PFSK-1 (cell line): Measurements from ENCODE around the gene GALNS.

ENCODE experiments used
- FOXP2 ChIP-seq: optimal IDR thresholded peaks from 2 replicates; pipeline ENCODE3; 2011; ENCODE audit warnings: borderline replicate concordance, control low read depth, inconsistent platforms; ENCODE audit not compliant: insufficient read depth; ENCODE audit errors: extremely low read length, extremely low read depth
- POLR2AphosphoS5 ChIP-seq: IDR thresholded peaks from 2 replicates; pipeline ENCODE4 v1.6.1; 2012; ENCODE audit warnings: low read depth, mild to moderate bottlenecking, control low read depth, low read length, moderate library complexity
- SIN3A ChIP-seq: IDR thresholded peaks from 2 replicates; pipeline ENCODE4 v1.6.1; 2012; ENCODE audit warnings: mild to moderate bottlenecking, low read length, moderate library complexity, borderline replicate concordance; ENCODE audit not compliant: insufficient read depth
- TAF1 ChIP-seq: IDR thresholded peaks from 2 replicates; pipeline ENCODE4 v1.6.1; 2012; ENCODE audit warnings: low read length, control low read depth, borderline replicate concordance; ENCODE audit not compliant: insufficient read depth
- TF ChIP-seq, protein P1 (sequence below), 2 experiments: IDR thresholded peaks; 2 replicates each; pipeline versions ENCODE4 v1.6.1 to v1.8.0; 2011 to 2012; ENCODE audit warnings: low read depth in 2 of 2, low read length in 2 of 2, control low read depth in 1 of 2, inconsistent platforms in 1 of 2, mild to moderate bottlenecking in 1 of 2, moderate library complexity in 1 of 2; ENCODE audit not compliant: insufficient read depth in 1 of 2

The GALNS gene

DNA sequence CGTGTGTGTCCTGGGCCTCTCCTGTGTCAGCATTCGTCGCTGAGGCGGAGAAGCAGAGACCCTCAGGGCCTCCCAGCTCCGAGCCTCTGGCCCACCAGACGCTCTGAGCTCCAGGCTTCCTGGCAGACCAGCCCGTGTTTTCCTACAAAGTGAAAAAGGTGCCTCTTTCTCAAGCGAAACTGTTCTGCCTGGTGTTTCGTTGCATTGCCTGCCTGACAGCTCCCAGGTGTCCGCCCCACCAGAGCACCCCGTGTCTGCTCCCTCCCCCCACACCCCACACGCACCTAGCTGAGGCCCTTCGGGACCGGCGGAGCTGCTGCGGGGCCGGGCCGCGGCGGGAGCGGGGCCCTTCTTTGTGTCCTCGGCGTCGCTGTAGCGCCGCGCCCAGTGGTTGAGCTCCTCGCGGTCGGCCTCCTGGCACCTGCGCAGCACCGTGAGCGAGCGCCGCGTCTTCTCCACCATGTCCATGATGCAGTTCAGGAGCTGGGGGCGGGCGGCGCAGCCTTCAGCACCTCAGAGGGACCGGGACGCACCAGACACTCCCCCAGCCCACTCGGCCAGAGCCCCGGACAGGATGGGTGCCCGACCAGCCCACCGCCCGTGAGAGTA, 24.4 kb upstream of the GALNS start:
- TF ChIP-seq TAF1 = no peak
- TF ChIP-seq, protein P1, sequence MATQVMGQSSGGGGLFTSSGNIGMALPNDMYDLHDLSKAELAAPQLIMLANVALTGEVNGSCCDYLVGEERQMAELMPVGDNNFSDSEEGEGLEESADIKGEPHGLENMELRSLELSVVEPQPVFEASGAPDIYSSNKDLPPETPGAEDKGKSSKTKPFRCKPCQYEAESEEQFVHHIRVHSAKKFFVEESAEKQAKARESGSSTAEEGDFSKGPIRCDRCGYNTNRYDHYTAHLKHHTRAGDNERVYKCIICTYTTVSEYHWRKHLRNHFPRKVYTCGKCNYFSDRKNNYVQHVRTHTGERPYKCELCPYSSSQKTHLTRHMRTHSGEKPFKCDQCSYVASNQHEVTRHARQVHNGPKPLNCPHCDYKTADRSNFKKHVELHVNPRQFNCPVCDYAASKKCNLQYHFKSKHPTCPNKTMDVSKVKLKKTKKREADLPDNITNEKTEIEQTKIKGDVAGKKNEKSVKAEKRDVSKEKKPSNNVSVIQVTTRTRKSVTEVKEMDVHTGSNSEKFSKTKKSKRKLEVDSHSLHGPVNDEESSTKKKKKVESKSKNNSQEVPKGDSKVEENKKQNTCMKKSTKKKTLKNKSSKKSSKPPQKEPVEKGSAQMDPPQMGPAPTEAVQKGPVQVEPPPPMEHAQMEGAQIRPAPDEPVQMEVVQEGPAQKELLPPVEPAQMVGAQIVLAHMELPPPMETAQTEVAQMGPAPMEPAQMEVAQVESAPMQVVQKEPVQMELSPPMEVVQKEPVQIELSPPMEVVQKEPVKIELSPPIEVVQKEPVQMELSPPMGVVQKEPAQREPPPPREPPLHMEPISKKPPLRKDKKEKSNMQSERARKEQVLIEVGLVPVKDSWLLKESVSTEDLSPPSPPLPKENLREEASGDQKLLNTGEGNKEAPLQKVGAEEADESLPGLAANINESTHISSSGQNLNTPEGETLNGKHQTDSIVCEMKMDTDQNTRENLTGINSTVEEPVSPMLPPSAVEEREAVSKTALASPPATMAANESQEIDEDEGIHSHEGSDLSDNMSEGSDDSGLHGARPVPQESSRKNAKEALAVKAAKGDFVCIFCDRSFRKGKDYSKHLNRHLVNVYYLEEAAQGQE (IDR thresholded peaks at IDR 0.05; ENCODE audit: insufficient read depth in 1 of 2, low read depth in 2 of 2, low read length in 2 of 2) = no peak
- no peak for TF ChIP-seq FOXP2
- TF ChIP-seq SIN3A = no peak
- no peak for TF ChIP-seq POLR2AphosphoS5

DNA sequence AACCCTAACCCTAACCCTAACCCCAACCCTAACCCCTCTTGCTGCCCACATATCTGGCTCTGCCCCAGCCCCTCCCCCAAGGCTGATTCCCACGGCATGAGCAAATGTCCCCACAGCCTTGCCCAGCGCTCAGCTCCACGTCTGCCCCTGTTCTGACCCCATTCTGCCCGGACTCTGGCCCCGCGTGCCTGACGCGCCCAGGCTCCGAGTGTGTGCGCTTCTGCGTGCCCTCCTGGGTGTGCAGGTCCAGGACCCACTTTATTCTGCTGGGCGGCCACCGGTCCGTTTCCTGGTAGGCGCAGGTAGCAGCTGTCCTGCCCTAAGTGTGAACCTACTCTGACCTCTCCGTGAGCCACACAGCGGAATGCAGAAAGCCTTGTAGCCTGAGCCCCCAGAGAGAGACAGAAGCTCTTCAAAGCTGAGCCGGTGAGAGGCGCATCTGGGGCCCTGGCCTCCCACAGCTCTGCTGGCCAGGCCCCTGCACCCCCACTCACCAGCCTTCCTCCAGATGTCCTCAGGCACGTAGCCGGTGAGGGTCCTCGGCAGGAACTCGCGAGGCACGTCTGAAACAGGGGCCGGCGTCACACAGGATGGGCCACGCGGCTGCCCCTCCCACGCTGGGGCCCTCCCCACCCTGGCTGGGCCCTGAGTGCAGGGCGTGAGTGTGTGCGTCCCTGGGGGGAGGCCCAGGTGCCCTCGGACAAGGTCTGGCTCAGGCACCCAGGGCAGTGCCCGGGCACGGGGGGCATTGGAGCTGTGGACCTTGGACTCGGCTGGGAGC, 23.7 kb upstream of the GALNS start:
- TF ChIP-seq FOXP2 = no peak
- TF ChIP-seq TAF1 = no peak
- no peak for TF ChIP-seq POLR2AphosphoS5
- no peak for TF ChIP-seq SIN3A
- TF ChIP-seq, protein P1 (IDR thresholded peaks at IDR 0.05; ENCODE audit: insufficient read depth in 1 of 2, low read depth in 2 of 2, low read length in 2 of 2) = no peak

DNA sequence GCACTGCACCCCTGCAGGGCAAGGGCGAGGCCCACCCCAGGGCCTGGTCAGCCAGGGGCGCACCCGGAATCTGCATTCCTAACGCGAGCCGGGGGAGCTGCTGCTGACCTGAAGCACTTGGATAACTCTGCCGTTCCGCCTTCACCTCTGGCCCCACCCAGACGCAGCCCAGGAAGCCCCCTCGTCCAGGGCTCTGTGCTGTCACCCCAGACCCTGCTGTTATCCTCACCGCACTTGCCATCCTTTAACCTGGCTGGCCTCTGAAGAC, 23.0 kb upstream of the GALNS start:
- no peak for TF ChIP-seq FOXP2
- no peak for TF ChIP-seq TAF1
- TF ChIP-seq SIN3A = no peak
- TF ChIP-seq POLR2AphosphoS5 = no peak
- TF ChIP-seq, protein P1 (IDR thresholded peaks at IDR 0.05; ENCODE audit: insufficient read depth in 1 of 2, low read depth in 2 of 2, low read length in 2 of 2) = no peak

DNA sequence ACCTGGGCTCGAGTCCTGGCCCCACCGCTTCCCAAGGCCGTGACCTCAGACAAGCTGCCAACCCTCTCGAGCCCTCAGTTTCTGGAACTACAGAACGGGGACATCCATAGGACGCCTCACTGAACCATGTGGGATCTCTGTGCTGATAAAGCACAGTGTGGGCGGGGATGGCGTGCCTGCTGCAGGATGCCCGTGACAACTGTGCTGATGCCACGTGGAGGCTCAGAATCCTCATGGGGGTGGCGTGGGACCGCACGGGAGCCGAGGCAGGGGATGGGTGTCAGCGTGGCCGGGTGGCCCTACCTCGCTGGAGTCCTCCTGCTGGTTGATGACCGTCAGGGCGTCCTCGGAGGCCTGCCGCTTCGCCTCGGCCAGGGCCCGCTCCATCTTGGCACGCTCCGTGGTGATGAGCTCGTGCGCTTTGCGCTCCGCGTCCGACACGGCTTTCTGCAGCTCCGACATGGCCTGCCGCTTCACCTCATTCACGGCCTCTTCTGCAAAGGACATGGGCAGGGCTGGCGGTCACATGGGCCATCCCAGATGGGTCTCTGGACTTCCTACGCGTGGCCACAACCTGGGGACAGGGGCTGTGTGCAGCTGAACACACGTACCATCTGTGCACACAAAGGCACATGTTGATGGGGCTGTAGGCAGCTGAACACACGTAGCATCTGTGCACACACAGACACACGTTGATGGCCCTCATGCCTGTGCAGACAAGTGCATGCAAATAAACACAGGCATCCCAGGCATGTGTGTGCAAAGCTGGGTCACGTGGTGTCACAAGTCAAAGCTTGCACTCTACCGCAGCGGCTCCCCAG, 22.4 kb upstream of the GALNS start:
- TF ChIP-seq FOXP2 (no peak), SIN3A (no peak), TAF1 (no peak), POLR2AphosphoS5 (no peak)
- TF ChIP-seq, protein P1 (IDR thresholded peaks at IDR 0.05; ENCODE audit: insufficient read depth in 1 of 2, low read depth in 2 of 2, low read length in 2 of 2) = no peak
